GM18499 (cell line): Measurements from ENCODE around the gene LILRA5.
"Not testable (repeated sequence)": the region's sequence is repeated elsewhere in the genome, so short reads cannot be mapped to it uniquely, and the experiment has no call there.

Source experiments
- ATAC-seq: cut with Tn5 transposase; IDR thresholded peaks from one replicate; pipeline ENCODE4 v1.9.1; 2021; ENCODE audit warnings: moderate number of reproducible peaks; ENCODE audit not compliant: insufficient read depth, unreplicated experiment

Gene LILRA5

DNA sequence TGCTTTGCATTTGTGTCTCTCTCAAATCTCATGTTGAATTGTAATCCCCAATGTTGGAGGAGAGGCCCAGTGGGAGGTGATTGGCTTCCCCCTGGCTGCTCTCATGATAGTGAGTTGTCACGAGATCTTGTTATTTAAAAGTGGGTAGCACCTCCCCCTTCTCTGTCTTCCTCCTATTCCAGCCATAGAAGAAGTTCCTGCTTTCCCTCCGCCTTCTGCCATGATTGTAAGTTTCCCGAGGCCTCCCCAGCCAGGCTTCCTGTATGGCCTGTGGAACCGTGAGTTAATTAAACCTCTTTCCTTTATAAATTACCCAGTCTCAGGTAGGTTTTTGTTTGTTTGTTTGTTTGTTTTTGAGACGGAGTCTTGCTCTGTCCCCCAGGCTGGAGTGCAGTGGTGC is 22.2 kb upstream of the LILRA5 start:
- ATAC-seq = no peak

DNA sequence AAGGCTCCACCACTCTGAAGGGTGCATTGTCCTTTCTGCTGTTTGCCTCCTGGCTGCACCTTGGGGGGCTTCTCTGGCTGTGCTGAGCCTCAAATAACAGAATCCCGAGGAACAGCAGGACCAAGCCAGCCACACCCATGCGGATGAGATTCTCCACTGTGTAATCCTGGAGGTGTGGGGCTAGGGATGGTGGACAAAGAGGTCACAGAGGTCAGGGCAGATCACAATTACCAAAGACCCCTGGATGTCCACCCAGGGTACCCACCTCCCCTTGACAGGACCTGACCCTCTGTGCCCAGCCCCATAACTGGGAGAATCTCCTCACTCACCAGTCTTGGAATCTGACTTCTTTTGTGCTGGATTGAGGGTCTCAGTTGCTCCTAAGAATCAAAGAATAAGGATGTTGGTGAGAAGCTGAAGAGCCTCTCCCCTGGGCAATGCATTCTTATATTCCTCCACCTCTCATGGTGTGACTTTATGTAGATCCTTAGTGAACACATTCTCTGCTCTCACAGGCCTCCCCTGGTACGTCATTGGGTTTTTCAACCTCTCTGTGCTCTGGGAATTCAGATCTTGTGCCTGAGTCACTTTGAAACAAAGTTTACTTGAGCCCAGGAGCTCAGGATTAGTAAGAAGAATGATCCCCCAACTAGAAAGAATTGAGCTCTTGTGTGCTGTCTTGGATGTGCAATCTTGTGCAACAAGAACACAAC is 20.8 kb upstream of the LILRA5 start:
- no peak for ATAC-seq

DNA sequence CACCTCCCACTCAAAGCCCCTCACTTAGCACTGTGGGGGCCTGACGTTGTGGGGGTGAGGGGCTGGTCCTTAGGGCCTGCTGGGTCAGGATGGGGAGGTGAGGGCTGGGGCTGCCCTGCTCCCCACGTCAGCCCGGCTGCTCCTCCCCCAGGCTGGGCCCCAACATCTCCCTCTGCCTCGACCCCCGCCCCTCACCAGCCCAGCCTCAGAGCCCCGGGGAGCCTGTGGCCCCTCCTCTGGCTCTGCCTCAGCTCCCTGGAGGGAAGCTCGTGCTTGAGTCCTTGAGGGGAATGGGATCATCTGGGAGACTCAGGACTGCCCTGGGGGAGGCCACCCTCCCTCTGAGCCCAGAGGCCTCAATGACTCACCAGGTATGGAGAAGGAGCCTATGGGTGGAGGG is 19.2 kb upstream of the LILRA5 start:
- ATAC-seq = no peak

DNA sequence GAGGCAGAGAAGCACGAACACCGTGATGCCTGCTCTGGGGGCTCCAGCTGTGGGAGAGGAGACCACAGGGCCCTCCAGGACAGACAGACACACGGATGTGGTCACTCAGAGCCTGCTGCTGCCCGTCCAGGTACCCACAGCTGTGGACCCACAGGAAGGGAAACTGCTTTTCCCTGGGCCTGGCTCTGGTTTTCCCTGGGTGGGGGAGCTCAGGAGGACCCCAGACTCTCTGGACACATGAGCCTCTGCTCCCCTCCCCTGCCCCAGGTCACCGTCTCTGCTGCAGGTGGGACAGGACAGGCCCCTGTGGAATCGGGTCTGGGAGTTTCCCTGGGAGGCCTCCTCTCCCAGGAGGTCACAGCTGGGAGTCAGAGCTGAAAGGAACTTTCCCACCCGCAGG is 18.7 kb upstream of the LILRA5 start:
- ATAC-seq = no peak

DNA sequence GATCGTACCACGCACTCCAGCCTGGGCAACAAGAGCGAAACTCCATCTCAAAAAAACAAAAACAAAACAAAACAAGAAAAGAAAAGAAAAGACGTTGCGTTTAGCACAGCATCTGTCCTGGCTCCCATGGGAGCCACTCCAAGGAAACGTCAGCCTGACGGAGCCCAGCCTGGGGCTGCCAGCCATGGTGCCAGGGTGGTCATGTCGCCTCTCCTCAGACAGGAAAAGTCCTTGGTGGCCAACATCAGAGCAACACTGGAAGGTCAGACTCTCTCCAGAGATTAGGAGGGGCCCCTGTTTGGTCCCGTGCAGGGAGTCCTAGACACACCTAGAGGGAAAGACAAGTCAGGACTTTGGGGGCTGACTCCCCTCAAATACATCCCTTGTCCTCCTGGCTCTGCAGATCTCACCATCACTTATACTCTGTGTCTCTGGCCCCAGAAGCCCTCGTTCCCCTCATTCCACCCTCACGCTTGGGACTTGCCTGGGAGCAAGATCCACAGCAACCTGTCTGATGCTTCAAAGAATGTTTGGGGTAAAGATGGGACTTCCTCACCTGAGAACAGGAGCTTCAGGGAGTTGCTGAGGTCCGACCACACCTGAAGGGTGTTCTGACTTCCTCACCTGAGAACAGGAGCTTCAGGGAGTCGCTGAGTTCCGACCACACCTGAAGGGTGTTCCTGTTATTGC is 16.7 kb upstream of the LILRA5 start:
- no peak for ATAC-seq

GRCh38 chr19:54328781-54329180 is 15.8 kb upstream of the LILRA5 start:
- not testable (repeated sequence) for ATAC-seq

- no peak for ATAC-seq
These were observed 12.7 kb upstream of the LILRA5 start for GRCh38 chr19:54325631-54326030.

DNA sequence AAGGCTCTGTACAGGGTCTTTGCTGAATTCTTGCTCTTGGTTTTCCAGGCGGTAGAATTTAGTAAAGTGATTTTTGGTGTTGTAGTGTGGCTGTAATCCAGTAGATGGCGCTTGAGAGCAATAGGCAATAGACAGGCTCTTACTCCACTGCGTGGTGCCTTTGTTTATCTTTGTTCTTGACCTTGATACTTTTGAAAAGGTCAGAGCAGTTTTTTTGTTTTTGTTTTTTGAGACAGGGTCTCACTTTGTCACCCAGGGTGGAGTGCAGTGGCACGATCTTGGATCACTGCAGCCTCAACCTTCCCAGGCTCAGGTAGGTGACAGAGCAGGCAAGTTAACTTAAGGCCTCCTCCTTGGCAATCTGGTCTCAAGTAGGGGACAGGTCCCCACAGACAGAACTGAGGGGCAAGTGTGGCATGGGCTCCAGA is 12.2 kb upstream of the LILRA5 start:
- no peak for ATAC-seq

DNA sequence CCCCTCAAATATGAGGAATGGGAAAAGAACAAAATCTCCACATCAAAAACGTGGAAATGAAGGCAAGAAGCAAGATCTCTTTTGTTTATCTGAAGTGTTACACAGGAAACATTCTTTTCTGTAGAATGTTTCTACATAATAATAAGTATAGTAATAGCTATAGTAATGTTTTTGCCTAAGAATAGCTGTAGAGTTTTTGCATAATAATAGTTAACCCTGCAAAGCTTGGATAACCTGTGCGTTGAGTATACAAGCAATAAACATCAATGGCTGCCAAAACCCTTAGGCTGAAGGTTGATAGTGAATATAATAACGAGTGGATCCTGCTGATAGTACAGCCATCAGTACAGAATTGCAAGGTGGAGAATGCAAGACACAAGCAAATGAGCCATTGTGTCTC is 11.1 kb upstream of the LILRA5 start:
- no peak for ATAC-seq

- ATAC-seq = not testable (repeated sequence)
These were observed 10.0 kb upstream of the LILRA5 start for GRCh38 chr19:54322934-54323333.

GRCh38 chr19:54322295-54322694 is 9.3 kb upstream of the LILRA5 start:
- not testable (repeated sequence) for ATAC-seq

DNA sequence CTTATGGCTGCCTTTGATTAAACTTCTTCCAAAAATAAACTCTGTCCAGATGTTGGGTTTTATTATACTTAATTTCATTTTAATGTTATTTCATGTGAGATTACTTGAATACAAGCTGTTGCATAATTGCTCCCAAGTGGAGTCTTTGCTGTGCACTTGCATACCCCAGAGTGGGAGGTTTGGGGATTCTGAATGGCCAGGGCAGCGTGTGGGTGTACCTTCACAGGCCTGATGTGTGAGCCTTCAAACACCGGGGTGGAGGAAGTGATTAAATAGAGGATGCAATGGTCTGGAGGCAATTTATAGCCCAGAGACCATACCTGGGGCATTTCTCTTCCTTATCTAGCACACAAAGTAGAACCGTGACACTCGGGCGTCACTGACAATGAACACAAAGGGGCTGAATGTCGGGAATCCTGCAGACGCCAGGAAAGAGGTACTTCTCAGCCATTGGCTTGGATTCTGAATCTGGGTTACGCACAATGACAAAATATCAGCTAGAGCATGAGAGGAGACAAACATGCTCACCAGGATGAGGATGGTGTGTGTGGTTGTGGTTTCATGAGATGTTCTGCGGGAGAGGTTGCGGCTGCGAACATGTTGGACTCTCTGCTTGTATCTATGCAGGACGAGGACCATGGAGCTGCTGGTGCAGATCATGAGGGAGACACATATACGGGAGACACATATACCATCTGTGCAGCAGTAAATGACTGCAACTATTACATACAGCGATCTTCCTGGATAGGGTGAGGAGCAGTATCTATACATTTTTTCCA is 7.1 kb upstream of the LILRA5 start:
- no peak for ATAC-seq

DNA sequence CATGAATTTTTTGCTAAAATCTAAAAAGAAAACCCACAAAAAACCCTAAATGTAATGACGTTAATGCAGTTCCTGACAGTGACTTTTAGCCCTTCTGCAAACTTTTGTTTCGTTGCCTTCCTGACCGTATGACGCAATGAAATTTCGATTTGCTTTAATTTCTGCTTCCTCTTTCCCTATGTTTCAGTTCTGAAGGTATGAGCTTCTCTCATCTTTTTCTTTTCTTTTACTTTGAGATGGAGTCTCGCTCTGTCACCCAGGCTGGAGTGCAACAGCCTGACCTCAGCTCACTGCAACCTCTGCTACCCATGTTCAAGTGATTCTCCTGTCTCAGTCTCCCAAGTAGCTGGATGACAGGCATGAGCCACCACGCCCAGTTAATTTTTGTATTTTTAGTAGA is 6.1 kb upstream of the LILRA5 start:
- ATAC-seq = no peak

GRCh38 chr19:54317965-54318240 is 4.9 kb upstream of the LILRA5 start:
- no peak for ATAC-seq

DNA sequence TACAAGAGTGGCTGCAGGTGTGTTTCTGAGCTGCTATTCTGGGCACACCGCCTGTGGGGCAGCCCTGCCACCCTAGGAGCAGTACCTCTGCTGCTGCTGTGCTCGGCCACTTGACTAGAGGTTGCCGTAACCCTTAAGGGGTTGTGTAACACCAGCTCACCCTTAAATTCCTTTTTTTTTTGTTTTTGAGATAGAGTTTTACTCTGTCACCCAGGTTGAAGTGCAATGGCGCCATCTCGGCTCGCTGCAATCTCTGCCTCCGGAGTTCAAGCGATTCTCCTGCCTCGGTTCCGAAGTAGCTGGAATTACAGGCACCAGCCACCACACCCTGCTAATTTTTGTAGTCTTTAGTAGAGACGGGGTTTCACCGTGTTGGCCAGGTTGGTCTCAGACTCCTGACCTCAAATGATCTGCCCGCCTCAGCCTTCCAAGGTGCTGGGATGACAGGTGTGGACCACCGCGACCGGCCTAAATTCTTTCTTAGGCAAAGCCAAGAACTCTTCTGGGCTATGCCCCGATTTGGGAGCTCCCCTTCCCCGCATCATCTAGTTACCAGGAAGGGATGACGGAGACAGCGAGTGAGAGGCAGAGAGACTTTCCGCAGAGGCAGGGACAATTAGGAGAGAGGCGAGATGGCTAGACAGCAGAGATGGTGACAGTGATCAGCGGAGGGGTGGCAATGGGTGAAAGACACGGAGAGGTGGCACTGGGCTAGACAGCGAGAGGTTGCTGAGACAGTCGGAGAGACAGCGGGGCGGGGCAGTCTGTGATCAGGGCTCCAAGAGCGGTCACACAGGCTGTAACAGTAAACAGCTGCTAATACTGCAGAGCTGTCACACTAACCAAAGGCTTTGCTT is 4.4 kb upstream of the LILRA5 start:
- ATAC-seq = no peak

DNA sequence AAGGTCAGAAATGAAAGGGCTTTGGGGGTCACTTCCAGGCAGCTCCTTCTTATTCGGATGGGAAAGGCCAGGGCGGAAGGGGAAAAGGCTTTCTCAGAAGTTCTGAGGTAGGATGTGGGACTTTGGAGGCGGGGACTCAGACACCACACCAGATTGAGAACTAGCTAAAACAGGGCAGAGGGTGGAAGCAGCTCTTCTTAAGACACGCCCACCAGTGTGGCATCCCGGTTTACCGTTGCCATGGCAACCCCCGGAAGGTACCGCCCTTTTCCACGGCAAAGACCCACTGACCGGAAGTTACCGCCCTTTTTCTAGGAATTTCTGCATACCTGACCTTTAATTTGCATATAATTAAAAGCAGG is 3.8 kb upstream of the LILRA5 start:
- no peak for ATAC-seq

GRCh38 chr19:54315956-54316355 is 3.0 kb upstream of the LILRA5 start:
- no peak for ATAC-seq

- ATAC-seq = no peak
These were observed 955 bp downstream of the LILRA5 start for GRCh38 chr19:54312011-54312410.

DNA sequence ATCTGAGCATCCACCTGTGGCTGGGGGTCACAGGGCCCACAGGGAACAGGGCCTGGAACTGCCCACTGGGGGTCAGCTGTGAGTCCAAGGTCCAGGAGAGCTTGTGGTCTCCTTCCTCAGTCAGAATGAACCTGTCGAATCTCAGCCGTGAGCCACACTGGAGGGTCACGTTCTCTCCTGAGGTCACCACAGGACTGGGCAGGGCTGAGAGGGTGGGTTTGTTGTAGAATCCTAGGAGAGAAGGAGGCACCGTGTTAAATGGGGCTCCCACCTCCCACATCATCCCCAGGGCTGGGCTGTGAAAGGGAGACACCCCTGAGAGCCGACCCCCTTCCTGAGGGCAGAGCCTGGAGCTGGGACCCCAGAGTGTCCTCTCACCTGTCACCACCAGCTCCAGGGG is 1.5 kb downstream of the LILRA5 start:
- no peak for ATAC-seq

GRCh38 chr19:54310543-54310942 is 2.4 kb downstream of the LILRA5 start:
- no peak for ATAC-seq

DNA sequence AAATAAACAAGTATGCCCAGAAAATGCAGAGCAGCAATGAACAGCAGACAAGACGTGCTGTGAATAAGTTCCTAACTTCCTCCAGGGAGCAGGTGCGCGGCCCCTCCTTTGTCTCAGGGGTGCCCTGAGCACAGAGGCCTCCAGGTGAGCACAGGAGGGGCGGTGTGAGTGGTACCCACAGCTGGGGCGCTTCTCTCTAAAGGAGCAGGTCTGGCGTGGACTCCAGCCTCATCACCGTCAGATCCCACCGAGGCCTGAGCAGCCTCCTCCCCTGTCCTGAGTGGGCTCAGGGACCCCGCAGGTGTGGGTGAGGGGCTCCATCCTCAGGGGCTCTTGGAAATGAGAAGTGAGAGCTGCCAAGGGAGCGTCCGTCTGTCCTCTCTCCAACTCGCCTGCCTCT is 3.2 kb downstream of the LILRA5 start:
- ATAC-seq = no peak
